GM19468 (cell line): ENCODE results near the gene UNC93A.
"Not testable (repeated sequence)": the region's sequence is repeated elsewhere in the genome, so short reads cannot be mapped to it uniquely, and the experiment has no call there.

Source experiments
- ATAC-seq: cut with Tn5 transposase; IDR thresholded peaks from one replicate; pipeline ENCODE4 v1.9.1; 2021; ENCODE audit warnings: mild to moderate bottlenecking, moderate library complexity, moderate number of reproducible peaks; ENCODE audit not compliant: unreplicated experiment; ENCODE audit errors: extremely low read depth

The UNC93A gene

GRCh38 chr6:167336844-167337630, 45.9 kb downstream of the UNC93A start:
- ATAC-seq: no peak

DNA sequence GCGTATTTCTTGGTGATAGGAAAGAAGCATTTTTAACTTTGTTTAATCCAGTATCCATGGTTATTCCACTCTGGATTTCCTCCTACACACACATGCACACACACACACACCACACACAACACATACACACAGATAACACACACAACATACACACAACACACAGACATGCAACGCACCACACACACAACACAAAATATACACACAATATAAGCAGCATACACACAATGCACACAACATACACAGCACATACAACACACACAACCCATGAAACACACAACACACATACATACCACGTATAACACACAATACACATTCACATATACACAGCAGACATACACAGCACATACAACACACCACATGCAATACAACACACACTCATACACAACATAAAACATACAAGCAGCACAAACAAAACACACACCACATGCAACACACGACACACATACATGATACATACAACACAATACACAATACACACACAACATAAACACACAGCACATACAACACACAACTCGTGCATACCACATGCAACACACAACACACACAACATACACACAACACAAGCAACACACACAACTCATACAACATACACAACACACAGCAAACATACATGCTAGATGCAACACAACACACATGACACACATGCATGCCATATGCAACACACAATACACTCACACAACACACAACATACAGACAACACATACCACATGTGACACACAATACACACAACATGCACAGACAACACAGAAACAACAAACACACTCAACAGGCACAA, 46.7 kb downstream of the UNC93A start:
- no peak for ATAC-seq

DNA sequence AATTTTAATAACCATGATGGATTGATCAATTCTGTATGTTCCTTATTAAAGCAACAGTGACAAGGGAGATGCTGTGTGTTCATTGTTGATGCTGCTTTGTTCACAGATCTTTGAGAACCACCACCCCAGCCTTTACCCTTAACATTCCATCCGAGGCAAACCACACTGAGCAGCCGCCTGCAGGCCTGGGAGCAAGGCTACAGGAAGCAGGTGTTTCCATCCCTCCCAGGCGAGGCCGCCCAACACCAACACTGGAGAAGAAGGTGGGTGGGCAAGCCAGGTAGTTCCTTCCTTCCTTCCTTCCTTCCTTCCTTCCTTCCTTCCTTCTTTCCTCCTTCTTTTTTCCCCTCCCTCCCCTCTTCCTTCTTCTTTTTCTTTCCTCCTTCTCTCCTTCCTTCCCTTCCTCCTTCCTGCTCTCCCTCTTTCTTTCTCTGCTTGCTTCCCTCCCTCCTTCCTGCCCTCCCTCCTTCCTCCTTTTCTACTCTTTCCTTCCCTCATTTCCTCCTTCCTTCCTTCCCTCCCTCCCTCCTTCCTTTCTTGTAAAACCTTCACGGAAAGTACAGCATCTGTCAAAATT, 47.5 kb downstream of the UNC93A start:
- no peak for ATAC-seq

- ATAC-seq: no peak
Measured at GRCh38 chr6:167341038-167341583, 50.0 kb downstream of the UNC93A start.

DNA sequence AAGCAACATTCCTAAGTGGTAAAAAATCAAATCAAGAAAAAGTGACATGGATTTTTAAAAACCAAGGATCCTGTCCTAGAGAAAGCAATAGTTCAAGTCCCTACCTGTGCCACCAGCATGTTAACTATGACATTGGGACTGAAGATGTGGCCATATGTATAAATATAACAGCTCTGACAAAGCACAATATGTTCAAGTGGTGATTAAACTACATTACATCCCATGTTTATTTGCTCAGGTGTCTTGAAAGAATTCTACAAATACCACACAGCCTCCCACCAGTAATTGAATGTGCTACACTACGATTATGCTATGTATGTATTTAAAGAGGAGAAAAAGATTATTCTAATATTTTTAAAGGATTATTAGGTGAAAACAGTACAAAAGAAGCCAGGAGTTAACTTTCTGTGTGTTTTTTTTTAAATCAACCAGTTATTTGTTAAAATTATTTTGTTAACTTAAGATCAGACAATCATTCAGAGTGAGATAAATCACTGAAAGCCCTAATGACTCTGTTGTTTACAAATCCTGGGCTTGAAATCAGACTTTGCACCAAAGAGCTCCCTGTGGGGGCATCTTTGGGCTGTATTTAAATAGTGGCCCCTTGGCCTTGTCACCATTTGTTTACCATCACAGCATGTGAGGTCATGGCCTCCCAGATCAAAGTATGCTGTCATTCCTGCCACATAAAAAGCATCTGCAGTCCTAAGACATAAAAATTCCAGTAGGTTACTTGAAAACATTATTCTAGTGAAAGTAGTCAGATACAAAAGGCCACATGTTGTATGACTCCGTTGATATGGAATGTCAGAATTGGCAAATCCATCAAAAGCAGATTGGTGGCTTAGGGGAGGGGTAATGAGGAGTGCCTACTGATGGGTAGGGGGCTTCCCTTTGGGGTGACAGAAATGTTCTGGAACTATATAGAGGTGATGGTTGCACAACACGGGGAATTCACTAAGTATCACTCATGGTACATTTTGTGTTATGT, 50.8 kb downstream of the UNC93A start:
- no peak for ATAC-seq

DNA sequence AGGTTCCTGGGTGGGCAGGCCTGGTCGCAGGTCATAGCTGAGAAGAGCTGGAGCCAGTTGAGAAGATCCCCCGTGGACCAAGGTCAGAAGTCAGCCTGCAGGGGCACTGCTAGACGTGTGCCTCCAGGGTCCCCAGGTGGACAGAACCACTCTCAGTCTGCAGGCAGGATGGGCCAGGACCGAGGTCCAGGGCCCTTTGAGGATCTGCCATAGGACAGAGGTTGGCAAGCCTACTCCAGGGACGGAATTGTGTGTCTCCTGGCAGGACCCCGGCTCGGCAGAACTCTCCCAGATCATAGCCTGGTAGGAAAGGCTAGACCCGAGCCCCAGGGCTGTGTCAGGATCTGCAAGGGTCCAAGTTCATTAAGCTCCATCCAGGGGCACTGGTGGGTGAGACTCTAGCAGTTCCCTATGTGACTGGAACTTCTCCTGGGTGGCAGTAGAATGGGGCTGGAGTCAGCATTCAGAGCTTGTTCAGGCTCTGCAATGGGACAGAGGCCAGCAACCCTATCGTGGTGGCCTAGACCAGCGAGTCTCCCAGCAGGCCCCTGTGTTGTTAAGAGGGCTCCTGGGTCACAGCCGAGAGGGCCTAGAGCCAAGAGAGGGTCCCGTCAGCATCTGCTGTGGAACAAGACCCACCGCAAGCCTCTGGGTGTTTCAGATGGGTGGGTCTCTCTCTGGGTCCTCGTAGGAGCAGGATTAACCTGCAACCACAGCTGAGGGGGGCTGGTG, 51.9 kb downstream of the UNC93A start:
- no peak for ATAC-seq

DNA sequence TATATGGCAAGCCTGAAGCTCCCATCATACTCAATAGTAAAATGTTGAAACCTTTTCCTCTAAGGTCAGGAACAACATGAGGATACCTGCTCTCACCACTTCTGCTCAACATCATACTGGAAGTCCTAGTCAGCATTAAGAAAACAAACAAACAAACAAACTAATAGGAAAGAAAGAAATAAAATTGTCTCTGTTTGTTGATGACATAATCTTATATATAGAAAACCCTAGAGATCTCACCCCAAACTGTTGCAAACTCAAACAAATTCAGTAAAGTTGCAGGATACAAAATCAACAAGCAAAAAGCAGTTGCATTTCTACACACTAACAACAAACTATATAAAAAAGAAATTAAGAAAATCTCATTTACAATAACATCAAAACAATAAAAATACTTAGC, 54.2 kb downstream of the UNC93A start:
- ATAC-seq: no peak

- no peak for ATAC-seq
Measured at GRCh38 chr6:167345960-167346359, 54.8 kb downstream of the UNC93A start.

GRCh38 chr6:167347226-167347625, 56.1 kb downstream of the UNC93A start:
- ATAC-seq: no peak

DNA sequence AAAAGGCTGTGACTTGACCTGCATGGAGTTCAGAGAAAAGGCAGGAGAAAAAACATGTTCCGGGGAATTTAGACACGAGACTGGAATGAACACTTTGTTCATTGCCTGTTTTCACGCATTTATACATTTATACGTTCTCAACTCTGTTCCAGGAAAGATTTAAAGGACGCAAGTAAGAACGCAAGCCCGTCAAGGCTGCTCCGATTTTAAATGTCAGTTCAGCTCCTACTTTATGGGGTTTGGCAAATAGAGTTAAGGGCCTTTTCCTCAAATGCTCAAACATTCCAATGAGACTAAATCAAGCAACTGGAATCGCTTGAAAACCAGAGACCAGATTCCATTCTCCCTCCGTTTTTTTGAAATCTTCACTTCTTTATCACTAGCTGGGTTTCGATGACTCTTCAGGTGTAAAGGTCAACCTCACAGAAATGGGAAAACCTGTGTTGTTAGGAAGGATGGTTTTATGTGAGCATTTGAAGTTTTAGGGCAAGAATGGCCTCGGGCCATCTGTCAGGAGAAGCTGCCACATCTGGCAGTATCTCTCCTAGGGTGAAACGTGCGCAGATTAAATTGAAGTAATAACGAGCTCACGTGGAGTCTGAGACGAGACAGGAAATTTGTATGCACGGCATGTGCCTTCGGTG, 58.6 kb downstream of the UNC93A start:
- ATAC-seq: no peak

DNA sequence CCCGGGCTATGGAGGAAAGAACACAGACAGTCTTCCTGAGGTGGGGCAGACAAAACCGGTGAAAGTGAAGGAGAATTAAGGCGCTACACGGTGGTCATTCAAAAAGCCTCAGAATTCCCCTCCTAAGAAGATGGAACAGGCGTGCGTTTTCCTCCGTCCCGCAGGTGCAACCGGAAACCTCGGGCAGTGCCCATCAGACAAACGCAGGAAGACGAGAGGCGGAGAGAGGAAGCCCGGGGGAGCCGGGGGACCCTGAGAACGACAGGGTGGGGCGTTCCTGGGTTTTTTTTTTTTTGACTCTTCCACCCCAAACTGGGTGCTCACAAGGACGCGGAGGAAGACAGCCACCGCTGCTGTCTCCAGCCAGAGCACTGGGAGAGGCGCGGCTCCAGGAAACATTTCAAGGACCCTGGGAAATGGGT, 59.2 kb downstream of the UNC93A start:
- ATAC-seq: no peak

GRCh38 chr6:167350731-167351655, 59.9 kb downstream of the UNC93A start:
- peak; percentile 43 for ATAC-seq

GRCh38 chr6:167351656-167352345, 60.7 kb downstream of the UNC93A start:
- peak; percentile 33 for ATAC-seq

DNA sequence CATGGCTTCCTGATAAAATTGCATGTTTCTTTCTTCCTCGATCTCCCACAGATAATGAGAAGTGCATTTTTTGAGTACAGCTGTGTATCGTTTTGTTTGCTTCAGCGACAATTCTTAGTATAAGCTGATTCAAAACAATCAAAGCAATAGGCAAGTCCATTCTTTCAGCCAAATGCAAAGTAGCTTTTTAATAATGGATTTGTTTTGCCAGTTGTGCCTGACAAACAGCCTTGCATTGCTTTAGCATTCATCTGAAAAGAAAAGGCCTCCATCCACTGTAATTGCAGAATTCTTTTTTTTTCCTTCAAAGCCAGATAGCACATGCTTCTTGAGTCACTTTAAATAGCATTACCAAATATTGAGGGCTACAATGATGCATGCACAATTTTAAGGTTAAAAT, 65.8 kb downstream of the UNC93A start:
- no peak for ATAC-seq

- not testable (repeated sequence) for ATAC-seq
Measured at GRCh38 chr6:167358394-167358793, 67.3 kb downstream of the UNC93A start.

DNA sequence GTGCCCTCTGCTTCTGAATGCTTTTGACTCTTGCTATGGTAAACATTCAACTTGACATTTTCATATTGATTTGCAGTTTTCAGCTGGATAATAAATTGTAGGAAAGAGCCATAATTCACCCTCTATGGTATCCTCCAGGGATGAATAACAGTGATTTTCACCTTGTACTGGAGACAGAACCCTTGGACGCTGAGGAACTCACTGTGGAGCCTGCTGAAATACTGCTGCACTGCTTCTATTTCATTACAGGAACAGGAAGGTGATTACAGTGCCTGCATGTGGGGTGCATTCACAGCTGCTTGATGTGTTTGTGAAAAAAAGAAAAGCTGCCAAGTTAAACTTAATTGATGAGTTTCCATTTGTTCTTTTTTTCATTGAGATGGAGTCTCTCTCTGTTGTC, 70.1 kb downstream of the UNC93A start:
- not testable (repeated sequence) for ATAC-seq
